Measurements from ENCODE around the gene PAK5.

PAK5 gene

DNA sequence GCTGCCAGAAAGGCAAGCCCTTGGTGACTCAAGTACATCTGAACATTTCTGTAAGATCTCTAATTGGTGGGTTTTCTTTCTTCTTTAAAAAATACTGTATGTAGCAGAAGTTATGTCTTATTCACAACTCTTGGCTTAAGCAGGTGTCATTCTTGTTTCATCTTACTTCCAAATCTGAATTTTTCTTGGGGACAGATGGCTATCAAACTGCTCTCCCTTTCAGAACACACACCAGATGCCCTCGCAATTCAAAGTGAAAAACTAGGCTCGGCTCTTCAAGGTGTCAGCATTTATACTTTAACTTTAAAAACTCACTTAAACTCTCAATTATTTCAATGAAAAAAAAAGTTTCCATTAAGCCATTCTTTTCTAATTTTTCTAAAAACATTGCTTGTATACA lies 49.7 kb downstream of the PAK5 start:
- no peak for DNase-seq (ENCODE audit: low spot score)

DNA sequence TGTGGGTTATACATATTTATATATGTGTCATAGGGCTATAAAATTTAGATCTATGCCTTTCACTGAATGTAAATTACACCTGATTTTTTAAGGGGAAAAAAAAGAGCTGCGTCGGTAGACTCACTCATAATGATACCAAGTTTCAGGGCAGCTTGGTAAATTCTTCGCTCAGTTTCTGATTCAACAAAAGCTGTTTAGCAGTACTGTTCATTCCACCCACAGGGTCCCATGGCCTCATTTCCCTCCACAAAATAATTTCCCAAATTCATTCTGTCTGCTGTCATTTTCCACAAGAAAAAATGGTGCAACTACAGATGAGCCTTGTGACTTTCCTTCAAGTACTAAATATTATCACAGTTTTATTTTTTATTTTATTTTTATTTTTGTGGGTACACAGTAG lies 63.7 kb downstream of the PAK5 start:
- no peak for DNase-seq (ENCODE audit: low spot score)

DNA sequence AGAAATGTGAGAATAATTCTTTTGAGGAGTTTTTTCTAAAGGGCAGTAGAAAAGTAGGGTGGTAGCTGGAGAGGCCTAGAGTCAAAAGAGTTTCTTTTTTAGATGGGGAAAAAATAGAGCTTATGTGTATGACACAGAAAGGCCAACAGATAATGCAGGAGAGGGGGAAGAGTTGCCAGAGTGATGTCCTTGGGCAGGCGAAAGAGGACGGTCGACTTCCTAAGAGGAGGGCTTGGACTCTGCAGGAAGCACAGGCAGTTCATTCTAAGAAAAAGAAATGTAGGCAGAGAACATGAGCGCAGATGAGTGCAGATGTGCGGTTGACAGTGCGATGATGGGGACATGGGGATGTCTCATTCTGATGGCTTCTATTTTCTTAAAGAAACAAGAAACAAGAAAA lies 68.9 kb downstream of the PAK5 start:
- no peak for DNase-seq (ENCODE audit: low spot score)

DNA sequence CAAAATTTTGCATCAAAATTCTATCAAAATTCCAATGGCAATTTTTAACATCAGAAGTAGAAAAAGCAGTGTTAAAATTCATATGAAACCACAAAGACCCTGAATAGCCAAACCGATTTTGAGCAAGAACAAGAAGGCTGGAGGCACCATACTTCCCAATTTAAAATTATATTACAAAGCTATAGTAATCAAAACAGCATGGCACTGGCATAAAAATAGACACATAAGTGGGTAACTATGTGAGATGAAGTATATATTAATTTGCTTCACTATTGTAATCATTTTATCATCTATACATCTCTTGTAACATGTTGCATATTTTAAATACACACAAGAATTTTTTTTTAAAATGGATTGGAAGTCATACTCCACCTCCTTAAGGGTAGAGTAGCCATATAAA lies 77.4 kb downstream of the PAK5 start:
- DNase-seq (ENCODE audit: low spot score), result no peak

DNA sequence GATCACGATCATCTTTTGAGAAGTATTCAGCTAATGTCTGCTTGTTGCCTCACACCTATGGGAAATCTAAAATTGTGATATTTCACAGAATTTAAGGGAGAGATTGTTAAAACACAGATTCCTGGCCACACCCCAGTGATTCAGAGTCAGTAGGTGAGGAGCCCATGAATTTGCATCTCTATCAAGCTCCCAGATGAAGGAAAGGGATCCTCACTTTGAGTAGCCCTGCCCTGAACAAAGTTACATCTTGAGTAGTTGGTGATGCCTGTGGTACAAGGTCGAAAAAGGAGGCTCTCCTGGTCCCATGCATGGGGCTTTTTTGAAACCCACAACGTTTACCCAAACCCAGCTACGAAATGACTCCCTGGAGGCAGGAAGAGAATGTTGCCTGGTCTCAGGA lies 79.5 kb downstream of the PAK5 start:
- DNase-seq (ENCODE audit: low spot score), result no peak

DNA sequence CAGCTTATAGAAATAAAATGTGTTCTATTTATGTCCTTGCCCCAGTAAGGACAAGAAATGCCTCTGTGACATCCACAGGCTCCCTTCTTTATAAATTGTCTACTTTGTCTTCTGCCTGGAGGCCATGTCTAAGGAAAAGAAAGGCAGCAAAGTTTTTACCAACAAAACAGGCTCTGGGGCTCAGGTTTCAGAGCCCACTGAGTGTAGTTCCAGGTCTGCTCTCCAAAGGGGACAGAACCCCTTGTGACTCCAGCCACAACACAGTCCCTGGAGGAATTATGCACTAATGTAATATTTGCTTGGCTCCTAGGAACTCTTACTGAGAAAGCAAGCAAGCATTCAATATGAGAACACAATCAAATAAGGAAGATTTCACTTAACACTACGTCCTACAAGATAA lies 80.1 kb downstream of the PAK5 start:
- DNase-seq (ENCODE audit: low spot score), result no peak

DNA sequence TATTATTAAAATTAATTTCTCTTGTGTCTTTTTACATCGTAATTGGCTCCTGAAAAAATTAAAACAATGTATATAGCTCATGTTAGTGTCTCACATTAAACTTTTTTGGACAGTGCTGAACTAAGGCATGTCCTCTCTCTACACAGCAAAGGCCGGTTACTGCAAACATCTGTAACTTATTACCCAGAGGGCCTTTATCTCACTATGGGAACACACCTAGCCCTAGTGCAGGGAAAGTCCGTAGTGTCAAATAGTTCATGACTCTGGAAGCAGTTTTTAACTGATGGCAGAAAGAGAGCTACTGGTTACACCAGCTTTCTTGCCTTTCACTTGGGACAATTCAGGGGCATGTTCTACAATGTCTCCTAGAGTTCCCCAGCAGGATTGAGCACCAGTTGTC lies 82.2 kb downstream of the PAK5 start:
- DNase-seq (ENCODE audit: low spot score), result no peak

DNA sequence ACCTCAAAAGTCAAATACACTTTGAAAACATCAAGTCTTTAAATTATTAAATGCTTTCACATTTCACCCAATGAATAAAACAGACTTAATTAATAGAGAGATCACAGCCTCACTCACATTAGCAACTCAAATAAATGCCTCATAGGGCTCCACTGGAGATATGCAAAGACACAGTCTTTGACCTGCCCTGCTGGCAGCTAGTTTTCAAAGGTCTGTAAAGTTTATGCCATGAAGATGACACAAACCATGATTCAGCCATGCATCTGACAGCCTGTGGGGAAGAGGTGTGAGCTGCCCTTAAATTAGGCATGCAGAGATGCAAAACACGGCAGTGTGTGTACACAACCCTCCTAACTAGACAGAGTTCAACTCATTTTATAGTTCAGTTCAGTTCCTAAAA lies 83.6 kb downstream of the PAK5 start:
- no peak for DNase-seq (ENCODE audit: low spot score)

DNA sequence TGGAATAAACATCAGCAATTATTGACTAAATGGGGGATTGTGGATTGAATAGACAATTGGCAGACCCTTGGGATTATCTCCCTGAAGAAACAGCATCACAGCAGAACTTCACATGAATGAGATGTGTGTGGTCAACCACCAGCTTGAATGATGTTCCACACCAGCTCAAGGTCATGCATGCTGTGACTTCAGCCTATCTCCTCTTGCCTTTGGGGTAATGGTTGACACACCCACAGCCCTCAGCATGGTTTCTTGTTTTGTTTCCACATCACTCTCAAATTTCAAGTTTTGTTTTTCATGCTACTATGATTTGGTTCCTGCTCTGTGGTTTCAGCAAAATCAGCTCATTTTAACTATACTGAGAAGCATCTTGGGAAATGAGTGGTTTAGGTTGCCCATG lies 94.3 kb downstream of the PAK5 start:
- DNase-seq (ENCODE audit: low spot score), result no peak

DNA sequence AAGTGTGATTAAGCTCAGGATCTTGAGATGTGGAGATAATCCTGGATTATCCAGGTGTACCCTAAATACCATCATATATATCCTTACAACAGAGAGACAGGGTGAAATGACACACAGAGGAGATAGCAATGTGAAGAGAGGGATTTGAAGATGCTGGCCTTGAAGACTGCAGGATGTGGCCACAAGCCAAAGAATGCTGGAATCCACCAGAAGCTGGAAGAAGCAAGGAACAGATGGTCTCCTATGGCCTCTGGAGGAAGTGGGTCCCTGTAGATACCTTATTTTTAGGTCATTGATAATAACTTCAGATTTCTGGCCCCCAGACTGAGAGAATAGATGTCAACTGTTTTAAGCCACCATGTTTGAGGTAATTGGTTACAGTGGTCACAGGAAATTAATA lies 95.0 kb downstream of the PAK5 start:
- DNase-seq (ENCODE audit: low spot score), result no peak

DNA sequence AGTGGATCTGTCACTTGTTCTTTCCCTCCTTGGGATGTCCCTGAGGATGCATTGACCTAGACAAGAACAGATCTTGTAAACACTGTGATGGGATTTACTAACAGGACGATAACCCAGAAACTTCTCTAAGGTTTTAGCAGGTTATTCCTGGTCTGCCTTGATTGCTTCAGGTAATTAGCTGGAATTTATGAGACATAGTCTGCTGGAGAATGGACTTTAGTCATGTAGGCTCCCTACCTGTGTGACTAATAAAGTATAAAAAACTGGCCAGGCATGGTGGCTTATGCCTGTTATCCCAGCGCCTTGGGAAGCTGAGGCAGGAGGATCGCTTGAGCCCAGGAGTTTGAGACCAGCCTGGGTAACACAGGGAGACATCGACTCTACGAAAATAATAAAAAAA lies 96.1 kb downstream of the PAK5 start:
- no peak for DNase-seq (ENCODE audit: low spot score)

DNA sequence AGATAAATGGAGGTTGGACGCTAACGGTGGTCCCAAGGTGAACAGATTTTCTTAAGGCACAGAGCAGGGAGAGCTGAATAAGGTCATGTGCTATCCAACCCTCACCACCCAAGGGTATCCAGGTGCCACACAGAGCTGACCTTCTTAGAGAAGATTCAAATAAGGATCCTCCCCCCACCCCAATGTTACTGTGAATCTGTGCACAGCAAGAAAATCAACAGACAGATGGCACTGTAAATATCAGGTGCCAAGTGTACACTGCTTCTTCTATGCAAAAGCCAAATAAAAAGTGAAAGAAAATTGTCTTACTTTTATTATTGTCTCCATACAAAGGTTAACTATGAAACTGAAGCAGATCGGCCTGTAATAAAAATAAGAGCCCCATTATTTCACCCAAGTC lies 96.9 kb downstream of the PAK5 start:
- DNase-seq (ENCODE audit: low spot score), result no peak

DNA sequence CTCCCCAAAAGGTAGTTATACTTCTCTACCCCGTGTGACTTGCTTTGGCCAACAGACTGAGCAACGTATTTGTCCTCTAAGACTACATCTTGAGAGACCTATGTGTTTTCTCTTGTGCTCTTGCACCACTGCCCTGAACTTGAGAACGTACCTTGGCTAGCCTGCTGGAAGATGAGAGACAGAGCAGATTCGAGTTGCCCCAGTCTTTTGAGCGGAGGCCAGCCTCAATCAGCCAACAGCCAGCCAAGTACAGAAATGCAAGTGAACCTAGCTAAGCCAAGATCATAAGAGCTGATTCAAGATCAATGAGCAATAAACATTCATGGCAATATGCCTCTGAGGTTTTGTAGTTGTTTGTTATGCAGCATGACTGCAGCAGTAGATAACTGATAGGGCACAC lies 98.4 kb downstream of the PAK5 start:
- no peak for DNase-seq (ENCODE audit: low spot score)

DNA sequence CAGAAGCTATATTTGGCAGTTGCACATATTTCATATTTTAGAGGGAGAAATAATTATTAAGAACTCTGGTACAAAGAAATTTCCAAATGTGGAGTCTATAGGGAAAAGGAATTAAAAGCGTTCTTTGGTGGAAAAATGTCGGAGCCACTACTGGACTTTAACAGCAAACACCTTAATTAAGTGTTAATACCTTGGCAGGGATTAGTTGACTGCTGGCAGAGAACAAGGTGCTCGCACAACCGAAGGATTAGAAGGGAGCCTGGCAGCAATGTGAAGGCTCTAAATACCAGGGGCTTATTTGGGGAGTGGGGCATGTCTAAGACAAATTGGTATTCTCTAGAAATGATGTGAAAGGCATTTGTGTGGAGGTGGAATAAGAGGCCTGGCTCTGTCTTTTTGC lies 98.9 kb downstream of the PAK5 start:
- DNase-seq (ENCODE audit: low spot score), result no peak

DNA sequence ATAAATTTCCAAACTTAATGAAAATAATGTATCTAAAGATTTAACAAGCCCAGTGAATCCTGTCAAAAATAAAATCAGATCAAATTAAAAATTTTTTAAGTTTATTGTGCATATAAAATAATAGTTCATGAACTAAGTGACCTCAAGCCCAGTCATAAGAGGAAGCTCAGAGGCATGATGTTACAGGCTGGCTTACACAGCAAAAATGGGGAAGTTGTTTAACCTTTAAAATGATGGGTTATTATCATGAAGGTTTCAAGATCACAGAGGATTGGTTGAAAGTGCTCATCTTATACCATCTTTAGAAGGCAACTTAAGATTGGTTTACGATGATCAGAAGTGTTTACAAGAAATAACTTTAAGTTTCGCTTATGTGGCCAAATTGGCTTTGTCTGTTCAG lies 102.5 kb downstream of the PAK5 start:
- DNase-seq (ENCODE audit: low spot score), result no peak

DNA sequence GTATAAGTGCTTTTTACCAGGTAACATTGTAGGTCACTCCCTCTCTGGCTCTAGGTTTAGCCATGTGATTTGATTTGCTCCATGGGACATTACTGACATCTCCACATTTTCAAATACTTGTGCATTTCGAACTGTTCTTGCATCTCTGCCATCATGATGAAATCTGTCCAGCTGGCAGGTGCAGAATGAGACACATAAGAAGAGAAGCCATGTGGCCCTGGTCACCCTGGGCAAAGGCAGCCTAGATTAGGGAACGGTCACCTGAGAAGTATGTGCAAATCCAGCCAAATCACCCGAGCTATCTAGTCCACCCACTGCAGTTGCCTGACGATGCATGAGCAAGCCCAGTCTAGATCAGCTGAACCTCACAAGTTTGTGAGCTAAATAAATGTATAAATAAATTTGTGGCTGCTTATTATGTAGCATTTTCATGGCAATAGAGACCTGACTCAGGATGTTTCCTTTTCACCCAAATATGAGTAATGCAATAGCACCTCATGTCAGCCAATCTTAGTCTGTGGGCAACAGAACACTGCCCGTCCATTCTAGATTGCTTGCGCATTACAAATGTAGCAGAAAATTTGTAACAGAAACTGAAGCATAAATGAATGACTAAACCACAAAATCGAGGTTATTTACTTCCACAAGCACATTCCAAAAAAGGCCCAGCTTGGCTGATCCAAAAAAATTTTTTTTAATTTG lies 115.2 kb downstream of the PAK5 start:
- no peak for DNase-seq (ENCODE audit: low spot score)

DNA sequence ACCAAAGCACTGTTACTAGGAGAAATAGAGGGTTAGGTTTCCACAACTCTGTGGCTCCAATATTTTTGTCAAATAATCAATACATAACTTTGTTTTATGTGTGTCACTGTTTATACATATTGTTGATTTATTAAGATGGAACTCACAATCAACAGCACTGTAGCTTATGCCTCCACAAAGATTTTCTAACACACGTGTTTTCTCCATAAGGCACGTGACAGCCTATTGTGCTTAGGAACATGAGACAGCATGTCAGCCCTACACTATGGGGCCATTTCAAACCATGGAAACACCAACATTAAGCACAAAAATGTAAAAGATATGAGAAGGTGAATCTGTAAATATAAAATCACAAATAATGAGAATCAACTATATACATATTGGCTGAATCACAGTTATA lies 127.0 kb downstream of the PAK5 start:
- DNase-seq (ENCODE audit: low spot score), result no peak

DNA sequence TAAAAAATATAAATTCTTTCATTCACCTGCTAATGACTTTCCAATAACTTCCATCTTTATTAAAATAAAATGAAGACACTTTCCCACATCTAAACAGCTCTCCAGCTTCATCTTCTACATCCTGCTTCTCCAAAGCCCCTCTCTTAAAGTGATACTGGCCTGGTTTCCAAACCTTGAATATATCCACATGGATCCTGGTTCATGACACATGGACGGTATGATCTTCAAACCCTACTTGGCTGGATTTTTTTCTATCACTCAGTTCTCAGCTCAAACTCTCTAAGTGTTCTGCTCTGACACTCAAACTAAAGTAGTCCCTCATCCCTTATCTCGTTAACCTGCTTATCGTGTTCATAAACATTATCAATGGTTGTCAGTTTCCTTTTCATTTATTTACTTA lies 128.2 kb downstream of the PAK5 start:
- no peak for DNase-seq (ENCODE audit: low spot score)

DNA sequence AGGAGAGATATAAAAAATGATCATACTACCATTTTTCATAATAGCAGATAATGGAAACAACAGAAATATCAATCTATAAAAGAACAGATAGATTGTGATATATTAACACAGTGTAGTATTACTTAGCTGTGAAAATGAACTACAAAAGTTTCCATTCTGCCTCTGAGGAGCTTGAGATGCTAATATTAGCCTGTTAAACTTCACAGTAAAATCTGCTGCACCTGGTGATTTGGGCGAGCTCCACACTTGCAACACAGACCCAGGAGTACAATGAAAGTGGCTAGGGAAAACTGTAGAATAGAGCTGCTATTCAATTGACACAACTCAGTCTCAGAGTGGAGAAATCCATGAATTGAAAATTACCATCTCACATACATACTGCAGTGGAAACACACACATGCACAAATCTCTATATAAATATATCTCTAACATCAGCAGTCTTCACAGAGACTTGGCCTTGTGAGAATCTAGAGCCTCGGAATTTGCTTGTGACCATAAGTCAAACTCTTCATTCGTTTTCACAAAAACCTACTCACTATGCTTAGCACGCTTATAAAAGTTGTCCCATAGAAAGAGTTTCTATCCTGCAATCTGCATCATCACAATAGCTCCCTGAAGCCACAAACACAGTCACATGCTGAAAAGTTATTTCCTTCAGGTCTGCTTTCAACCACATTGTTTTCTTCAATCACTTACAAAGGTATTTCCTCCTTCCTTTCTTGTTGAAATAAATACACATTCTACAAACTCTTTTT lies 133.0 kb downstream of the PAK5 start:
- DNase-seq (ENCODE audit: low spot score), result no peak

DNA sequence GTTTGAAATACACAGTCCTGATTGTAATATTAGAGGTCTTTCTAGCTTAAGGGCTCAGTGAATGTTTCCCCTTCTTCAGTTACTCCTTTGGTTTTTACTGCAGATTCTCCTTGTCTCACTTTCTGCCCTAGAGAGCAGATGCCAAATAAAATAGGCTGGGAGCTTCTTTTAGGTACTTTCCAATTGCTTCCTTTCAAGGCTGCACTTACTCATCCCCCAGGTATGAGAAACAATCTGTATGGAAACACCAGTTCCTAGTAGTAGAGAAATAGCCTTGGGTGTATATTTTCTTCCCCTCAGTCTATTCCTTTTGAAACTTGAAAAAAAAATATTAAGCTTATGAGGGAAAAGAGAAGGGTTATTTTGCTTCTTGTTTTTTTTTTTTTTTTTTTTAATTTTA lies 139.7 kb downstream of the PAK5 start:
- no peak for DNase-seq (ENCODE audit: low spot score)

DNA sequence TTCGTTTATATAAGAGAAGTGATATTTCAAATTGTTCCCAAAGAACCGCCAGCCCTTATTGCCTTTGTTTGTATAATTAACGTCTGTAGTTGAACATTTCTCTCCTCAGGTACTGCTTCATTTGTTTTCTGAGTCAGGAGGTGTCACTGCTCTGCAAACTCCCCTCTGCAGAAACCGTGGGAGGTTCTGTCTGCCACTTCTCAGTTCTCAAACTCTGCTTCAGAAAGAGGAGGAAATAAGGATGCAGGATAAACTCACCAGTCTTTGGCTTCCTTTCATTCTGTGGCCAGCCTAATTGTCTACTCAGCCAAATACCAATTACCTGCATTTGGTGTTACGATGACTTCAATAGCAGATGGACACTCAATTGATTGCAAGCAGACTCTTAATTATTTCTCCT lies 149.8 kb downstream of the PAK5 start:
- no peak for DNase-seq (ENCODE audit: low spot score)

DNA sequence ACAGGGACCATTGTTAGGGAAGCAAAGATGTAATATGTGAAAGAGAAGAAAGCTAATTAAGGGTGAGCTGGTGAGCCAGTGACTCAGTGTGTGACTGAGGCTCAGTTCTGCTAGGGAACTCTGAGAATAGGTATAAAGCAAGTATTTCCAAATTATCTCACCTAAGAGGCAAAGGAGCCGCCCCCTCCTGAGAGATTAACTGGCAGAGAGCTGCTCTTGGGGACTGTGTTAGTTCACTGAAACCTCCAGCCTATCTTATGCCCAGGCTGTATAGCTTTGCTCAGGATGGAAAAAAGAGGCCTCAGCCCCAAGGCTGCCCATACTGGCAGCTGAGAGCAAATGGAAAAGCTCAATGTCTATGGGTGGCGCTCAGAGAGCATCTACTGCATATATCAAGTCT lies 152.0 kb downstream of the PAK5 start:
- no peak for DNase-seq (ENCODE audit: low spot score)

DNA sequence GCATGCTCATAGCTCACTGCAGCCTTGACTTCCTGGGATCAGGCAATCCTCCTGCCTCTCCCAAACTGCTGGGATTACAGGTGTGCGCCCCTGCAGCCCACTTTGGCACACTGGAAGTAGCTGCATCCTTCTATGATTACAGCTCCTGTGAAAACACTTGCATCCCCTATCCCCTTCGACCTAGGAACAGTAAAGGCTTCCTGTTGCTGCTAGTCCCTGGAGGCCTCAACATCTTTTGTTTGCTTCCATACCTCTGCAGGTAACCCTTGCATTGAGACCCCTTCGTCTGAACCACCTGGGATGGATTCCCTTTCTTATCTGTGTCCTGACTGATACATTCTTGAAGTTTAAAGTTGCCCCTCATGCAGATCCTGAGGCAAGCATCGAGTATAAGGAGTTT lies 152.4 kb downstream of the PAK5 start:
- no peak for DNase-seq (ENCODE audit: low spot score)

DNA sequence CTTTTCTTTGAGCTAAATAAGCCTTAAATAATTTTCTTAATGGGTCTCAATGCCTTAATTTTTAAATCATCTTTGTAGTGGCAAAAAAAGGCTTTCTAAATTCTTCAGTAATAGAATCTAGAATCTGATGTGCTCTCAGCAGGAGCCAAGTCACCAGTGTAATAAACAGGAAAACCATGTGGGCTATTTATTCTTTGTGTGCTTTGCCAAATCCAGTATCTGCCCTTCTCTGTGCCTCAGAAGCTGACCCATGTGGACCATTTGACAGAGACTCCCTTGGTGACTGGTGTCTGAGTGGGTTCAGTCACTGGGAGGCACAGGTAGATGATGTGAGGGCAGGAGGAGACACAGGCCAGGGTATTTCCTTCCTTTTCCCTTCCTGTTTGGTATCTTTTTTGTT lies 152.9 kb downstream of the PAK5 start:
- no peak for DNase-seq (ENCODE audit: low spot score)
